ENCODE results near the gene CRIP2.

DNA sequence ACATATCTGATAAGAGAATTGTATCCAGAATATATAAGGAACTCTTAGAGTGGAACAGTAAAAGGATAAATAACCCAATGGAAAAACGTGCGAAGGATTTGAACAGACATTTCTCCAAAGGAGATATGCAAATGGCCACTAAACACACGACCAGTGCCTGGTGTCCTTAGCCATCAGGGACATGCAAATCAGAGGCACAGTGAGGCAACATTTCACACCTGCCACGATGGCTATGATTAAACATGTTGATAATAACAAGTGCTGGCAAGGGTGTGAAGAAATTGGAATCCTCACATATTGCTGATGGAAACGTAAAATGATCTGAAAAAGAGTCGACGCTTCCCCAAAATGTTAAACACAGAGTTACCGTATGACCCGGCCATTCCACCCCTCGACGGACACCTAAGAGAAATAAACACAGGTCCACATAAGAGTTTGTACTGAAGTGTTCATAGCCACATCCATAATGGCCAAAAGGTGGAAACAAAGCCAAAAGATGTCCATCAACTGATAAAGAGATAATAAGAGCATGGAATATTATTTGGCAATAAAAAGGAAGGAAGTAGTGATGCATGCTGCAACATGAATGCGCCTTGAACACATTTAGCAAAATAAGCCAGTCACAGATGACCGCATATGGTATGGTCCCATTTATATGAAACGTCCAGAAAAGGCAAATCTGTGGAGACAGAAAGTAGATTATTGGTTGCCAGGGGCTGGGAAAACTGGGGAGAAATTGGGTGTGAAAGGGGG, 45.5 kb downstream of the CRIP2 start:
- TF ChIP-seq CTCF (conservative IDR thresholded peaks at IDR 0.05; ENCODE audit: low read depth, low read length) (no peak), EZH2 (IDR thresholded peaks at IDR 0.05; ENCODE audit: borderline replicate concordance, low read depth, low read length, poor library complexity, severe bottlenecking) (no peak)

All from A673 (cell line).